Measurements from ENCODE around the gene SOCS6. TPM values are rescaled to one million over a fixed set of nuclear protein-coding genes. Genes with fewer than 3 reads are reported as not detected.
"Not testable (repeated sequence)": the region's sequence is repeated elsewhere in the genome, so short reads cannot be mapped to it uniquely, and the experiment has no call there.

SOCS6 gene
- total RNA-seq, 1 donor from 2014 or later = 18.7 TPM

GRCh38 chr18:70324897-70325296 lies 36.1 kb downstream of the SOCS6 start:
- DNase-seq = no peak

- no peak for DNase-seq
Observed at GRCh38 chr18:70326255-70326654, 37.4 kb downstream of the SOCS6 start.

DNA sequence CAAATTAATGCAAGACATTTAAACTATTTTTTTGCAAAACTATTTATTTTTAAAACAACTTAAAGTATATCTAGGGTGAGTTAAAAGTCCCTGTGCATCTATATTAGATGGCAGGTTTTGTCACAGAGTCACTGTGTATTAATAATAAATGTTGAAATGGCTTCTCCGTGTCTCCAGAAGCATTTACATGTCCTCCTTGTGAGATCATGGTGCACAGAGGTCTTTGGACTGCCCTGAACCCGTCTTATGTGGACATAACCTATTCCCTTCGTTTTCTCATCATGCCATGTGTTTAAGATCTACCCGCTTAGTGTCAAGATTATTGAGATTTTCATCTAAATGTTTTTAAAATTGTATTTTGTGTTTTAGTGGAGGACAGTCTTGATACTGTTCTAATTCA lies 39.3 kb downstream of the SOCS6 start:
- DNase-seq = no peak

- no peak for DNase-seq
Observed at GRCh38 chr18:70329071-70329470, 40.2 kb downstream of the SOCS6 start.

DNA sequence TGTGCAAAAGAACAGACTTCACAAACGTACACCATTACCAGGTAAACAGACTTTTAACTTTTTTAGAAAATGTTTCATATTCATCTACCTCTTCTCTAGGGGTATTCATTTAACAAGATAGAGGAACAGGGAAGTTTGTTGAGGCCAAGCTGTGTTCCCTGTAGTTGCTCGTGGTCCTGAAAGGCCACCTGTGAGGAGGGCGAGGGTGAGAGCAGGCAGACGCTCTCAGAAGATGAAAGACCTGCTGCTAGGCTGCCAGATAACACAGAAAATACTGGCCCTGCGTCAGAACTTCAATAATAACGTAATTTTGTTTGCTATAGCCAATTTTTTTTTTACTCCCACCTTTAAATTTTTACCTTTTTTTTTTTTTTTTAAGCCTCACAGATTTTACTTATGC lies 42.0 kb downstream of the SOCS6 start:
- no peak for DNase-seq

- DNase-seq = no peak
Observed at GRCh38 chr18:70331456-70332097, 42.7 kb downstream of the SOCS6 start.

- DNase-seq = no peak
Observed at GRCh38 chr18:70332694-70333093, 43.8 kb downstream of the SOCS6 start.

- no peak for DNase-seq
Observed at GRCh38 chr18:70333316-70333715, 44.5 kb downstream of the SOCS6 start.

GRCh38 chr18:70333757-70334156 lies 44.9 kb downstream of the SOCS6 start:
- no peak for DNase-seq

DNA sequence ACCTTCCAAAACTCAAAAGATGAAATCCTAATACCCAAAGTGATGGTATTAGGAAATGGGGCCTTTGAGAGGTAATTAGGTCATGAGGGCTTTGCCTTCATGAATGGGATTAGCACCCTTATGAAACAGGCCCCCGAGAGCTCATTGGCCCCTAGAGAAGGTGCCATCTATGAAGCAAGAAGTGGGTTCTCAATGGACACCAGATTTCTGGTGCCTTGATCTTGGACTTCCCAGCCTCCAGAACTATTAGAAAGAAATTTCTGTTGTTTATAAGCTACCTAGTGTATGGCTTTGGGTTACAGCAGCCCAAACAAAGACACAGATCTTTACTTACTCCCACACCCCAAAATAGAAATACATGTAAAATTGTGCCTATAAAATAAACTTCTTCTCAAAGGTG lies 45.4 kb downstream of the SOCS6 start:
- no peak for DNase-seq

DNA sequence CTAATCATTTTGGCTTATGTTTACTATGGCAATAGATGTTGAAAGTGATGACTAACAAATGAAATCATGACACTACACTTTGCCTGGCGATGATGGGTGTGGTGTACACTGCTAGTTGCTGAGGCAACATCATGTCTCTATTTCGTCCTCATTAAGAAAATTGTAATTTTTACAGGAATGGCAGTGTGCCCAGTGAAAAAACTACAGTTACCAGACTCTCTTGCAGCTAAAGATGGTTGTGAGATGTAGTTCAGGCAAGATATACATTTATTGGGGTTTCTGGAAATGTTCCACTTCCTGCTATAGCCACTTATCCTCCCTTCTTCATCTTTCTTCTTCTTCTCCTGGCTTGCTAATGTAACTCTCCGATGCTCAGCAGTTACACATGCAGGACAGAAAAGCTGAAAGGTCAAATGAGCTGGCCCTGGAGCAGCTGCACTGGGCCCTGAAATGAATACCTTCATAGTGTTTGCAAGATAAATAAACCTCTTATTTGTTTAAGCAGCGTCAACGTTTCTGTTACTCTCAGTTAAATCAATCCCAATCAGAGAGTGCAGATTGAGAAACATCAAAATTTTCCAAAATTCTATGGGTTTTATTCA lies 46.0 kb downstream of the SOCS6 start:
- no peak for DNase-seq

DNA sequence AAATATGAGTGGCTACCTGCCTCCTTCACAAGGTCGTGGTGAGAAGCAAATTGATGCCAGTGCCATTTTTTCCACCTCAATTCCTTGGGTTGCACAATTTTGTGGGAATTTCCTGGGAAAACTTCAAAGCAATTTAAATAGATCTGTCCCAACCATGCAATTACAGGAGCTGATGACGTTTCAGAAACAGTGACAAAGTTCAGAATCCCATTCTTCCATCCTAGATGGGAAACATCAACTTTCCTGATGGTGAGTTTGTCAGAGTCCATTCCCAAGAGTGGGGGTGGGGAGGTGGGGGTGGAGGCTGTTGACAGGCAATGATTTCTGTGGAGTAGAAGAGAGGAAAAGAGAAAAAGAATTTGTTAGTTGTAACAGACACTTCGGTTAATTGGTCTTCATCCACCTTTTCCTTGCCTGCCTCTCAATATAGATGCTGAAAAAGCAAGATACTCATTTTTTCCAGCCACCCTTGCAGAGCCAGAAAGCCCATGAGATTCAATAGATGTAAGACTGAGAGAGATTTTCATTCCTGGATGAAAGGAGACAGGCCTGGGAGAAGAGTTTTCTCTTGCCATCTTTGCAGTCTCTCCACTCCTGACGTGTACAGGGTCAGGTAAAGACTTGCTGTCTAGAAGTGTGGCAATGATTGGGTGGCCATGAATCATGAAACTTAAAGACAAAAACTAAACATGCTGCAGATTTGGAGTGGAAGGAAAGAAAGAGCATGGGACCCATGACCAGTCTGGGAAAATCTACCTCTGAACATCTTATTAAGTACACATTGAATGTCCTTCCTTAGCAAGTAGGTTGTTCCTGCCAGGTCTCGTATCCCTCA lies 47.3 kb downstream of the SOCS6 start:
- no peak for DNase-seq

GRCh38 chr18:70337139-70337972 lies 48.5 kb downstream of the SOCS6 start:
- no peak for DNase-seq

GRCh38 chr18:70338890-70339289 lies 50.0 kb downstream of the SOCS6 start:
- DNase-seq = no peak

DNA sequence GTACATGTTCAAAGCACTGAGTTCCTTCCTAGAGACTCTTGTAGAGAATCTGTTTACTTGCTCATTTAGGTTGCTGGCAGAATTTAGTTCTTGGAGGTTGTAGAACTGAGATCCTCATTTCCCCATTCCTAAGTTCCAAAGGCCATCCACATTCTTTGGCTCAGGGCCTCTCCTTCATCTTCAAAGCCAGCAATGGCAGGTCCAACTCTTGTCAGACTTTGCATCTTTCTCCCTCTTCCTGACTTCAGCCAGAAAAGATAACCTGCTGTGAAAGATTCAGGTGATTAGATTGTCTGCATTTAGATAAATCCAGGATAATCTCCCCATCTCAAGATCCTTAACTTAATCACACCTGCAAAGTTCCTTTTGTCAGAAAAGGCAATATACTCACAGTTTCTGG lies 51.1 kb downstream of the SOCS6 start:
- DNase-seq = no peak

GRCh38 chr18:70348481-70348880 lies 59.6 kb downstream of the SOCS6 start:
- DNase-seq = not testable (repeated sequence)

DNA sequence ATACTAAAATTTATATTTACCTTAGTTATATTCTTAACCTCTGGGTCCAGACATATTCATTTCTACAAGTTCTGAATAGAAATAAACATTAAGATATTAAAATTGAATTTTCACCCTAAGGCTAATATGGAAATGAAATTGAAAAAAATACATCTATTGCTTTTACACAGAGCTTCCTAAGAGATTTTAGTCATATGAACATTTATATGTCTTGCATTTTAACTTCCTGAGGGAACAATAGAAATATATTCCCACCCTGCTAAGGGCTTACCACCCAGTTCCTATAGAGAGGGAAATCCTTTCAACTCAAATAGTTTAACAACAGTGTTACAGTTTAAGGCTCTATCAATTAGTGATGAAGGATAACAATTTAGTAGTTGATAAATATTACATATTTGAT lies 60.5 kb downstream of the SOCS6 start:
- DNase-seq = no peak

GRCh38 chr18:70354080-70354479 lies 65.2 kb downstream of the SOCS6 start:
- no peak for DNase-seq

DNA sequence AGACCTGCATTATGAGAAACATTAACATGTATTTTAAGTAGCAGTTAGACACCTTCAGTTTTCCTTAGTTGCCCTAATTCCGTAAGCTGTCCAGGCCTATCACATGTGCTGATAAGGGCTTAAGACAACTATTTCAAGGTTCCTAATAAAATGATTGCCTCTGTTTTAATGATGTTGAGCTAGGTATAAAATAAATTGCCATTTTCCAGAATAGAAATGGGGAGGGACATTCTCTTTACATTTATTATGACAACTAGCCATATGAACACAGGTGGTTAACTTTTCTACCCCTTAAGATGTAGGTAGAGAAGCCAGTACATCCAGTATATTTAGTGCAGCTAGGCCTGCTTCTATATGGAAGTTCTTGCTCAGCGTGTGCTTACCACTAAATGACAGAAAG lies 65.9 kb downstream of the SOCS6 start:
- no peak for DNase-seq

DNA sequence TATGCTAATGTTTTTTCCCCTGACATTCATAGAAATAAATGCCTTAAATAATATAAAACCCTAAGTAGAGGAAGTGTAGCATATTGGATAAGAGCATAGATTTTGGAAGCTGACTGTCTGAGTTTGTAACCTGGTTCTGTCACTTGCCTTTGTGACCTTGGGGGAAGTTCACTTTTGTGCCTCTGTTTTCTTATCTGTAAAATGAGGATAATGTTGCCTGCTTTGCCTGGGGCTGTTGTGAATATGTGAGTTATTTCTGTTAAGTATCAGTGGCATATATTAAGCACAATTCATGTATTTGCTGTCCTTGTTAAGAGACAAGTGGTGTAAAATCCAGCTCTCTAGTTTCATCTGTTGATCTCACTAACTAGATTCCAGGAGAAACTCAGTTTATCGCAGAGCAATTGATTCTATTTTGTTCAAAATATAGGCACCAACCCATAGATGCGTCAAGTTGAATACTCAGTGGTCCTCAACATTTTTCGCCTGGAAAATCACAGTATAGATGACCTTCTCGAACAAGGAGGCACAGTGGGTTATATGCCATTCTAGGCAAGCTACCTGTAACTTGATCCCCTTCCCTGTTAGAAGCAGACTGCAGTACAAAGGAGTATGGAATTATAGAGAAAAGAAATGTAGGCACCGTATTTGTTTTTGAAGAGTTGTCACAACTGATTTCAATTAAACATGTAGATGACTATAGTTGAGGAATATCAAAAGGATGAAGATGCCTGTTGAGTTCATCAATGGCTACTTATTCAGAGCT lies 67.0 kb downstream of the SOCS6 start:
- DNase-seq = no peak

DNA sequence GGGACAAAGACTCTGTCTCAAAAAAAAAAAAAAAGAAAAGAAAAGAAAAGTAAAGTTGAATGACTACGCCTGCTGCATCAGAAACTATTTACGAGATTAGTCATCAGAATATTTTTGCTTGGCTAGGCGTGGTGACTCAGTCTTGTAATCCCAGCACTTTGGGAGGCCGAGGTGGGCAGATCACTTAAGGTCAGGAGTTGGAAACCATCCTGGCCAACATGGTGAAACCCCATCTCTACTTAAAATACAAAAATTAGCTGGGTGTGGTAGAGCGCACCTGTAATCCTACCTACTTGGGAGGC lies 69.2 kb downstream of the SOCS6 start:
- not testable (repeated sequence) for DNase-seq

GRCh38 chr18:70359071-70359470 lies 70.2 kb downstream of the SOCS6 start:
- DNase-seq = no peak

Data from skin of body (tissue), 2 donors.